Naive B cell (primary cell): ENCODE measurements around the gene HS2ST1. TPM values are rescaled to one million over a fixed set of nuclear protein-coding genes. Genes with fewer than 3 reads are reported as not detected.
A peak's percentile ranks its signal among the peaks of the same experiment; 100 is the strongest.
"Not testable (repeated sequence)": the region's sequence is repeated elsewhere in the genome, so short reads cannot be mapped to it uniquely, and the experiment has no call there.

Experiments used
- ATAC-seq, 2 donors: fragments of 150-1000 bp; cut with Tn5 transposase; 2 replicates each; pipeline ENCODE4 v1.10.0; 2021; ENCODE audit warnings: low read depth in 2 of 2, mild to moderate bottlenecking in 2 of 2, moderate library complexity in 2 of 2
- DNase-seq: peaks from one replicate; pipeline ENCODE4 v3.0.0; 2022
- H3K27ac Mint-ChIP-seq, 6 donors: one replicate each; pipeline ENCODE4 v1.8.0; 2020 to 2022; ENCODE audit warnings: mild to moderate bottlenecking in 6 of 6, mixed read lengths in 6 of 6, moderate library complexity in 5 of 6, inconsistent platforms in 2 of 6
- H3K27me3 Mint-ChIP-seq, 3 donors: one replicate each; pipeline ENCODE4 v1.8.0; 2021 to 2022; ENCODE audit warnings: mixed read lengths in 3 of 3, mild to moderate bottlenecking in 1 of 3
- H3K36me3 Mint-ChIP-seq, 2 donors: one replicate each; pipeline ENCODE4 v1.8.0; 2020 to 2022; ENCODE audit warnings: mixed read lengths in 2 of 2, inconsistent platforms in 1 of 2, mild to moderate bottlenecking in 1 of 2
- H3K4me1 Mint-ChIP-seq, 3 donors: one replicate each; pipeline ENCODE4 v1.8.0; 2020 to 2022; ENCODE audit warnings: mixed read lengths in 3 of 3, inconsistent platforms in 1 of 3, mild to moderate bottlenecking in 1 of 3, moderate library complexity in 1 of 3
- H3K4me3 Mint-ChIP-seq, 8 donors: one replicate each; pipeline ENCODE4 v1.8.0; 2020 to 2022; ENCODE audit warnings: mild to moderate bottlenecking in 8 of 8, mixed read lengths in 8 of 8, moderate library complexity in 8 of 8, inconsistent platforms in 2 of 8
- H3K9me3 Mint-ChIP-seq, 7 donors: one replicate each; pipeline ENCODE4 v1.8.0; 2020 to 2022; ENCODE audit warnings: mixed read lengths in 7 of 7, mild to moderate bottlenecking in 5 of 7, inconsistent platforms in 2 of 7, moderate library complexity in 1 of 7
- polyA plus RNA-seq, 6 donors: library from polyadenylated mRNA; unstranded; fragments of 300-500 nt; fragmentation: Illumina TruSeq; gene quantifications; one replicate each; pipeline ENCODE4 v1.2.3, GENCODE V29; 2021; ENCODE audit warnings: low read depth in 6 of 6

HS2ST1 gene
- polyA plus RNA-seq, 6 donors from 2014 or later: 14.4 to 23.4 (median 17.8) TPM

DNA sequence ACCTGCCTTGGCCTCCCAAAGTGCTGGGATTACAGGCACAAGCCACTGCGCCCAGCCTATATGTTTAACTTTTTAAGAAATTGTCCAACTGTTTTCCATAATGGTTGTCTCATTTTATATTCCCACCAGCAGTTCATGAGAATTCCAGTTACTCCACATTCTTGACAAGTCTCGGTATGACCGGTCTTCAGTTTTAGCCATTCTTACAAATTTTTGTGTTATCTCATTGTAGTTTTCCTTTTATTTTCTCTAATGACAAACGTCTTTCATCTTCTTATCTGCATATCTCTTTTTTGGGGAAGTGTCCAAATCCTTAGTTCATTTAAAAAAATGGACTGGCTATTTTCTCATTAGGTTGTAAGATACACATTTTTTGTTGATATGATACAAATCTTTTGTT lies 132.5 kb downstream of the HS2ST1 start:
- no peak for DNase-seq
- H3K9me3 Mint-ChIP-seq: peaks cover 0 to 8% (median 0%) of the 10 kb centered on the region in 7 donors
- peaks cover 22 to 35% (median 34%) of the 10 kb centered on the region in 3 donors for H3K4me1 Mint-ChIP-seq
- H3K4me3 Mint-ChIP-seq: no peak overlapping the region
- no peaks in the 10 kb centered on the region for H3K27me3 Mint-ChIP-seq
- peaks cover 0 to 9% of the 10 kb centered on the region in 2 donors for H3K36me3 Mint-ChIP-seq
- no peak for ATAC-seq
- peak overlapping the region in 1 of 6 donors; percentile 21 for H3K27ac Mint-ChIP-seq

DNA sequence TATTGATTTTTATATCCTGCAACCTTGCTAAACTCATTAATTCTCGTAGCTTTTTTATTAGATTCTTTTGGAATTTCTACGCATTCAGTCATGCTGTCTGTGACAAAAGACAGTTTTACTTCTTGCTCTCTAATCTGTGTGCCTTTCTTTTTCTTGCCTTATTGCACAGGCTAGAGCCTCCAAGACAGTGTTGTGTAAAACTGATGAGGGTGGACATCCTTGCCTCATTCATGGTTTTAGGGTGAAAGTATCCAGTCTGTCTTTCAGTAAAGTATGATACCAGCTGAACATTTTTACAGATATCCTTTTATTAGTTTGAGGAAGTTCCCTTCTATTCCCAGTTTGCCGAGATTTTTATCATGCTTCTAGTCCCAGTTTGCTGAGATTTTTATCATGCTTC lies 133.8 kb downstream of the HS2ST1 start:
- Mint-ChIP-seq H3K4me1 (peaks cover 26 to 36% (median 31%) of the 10 kb centered on the region in 3 donors), H3K36me3 (peaks cover 0 to 9% of the 10 kb centered on the region in 2 donors), H3K27ac (no peak overlapping the region), H3K27me3 (no peaks in the 10 kb centered on the region), H3K9me3 (peaks cover 0 to 8% (median 0%) of the 10 kb centered on the region in 7 donors), H3K4me3 (no peak overlapping the region)
- ATAC-seq: no peak
- no peak for DNase-seq

DNA sequence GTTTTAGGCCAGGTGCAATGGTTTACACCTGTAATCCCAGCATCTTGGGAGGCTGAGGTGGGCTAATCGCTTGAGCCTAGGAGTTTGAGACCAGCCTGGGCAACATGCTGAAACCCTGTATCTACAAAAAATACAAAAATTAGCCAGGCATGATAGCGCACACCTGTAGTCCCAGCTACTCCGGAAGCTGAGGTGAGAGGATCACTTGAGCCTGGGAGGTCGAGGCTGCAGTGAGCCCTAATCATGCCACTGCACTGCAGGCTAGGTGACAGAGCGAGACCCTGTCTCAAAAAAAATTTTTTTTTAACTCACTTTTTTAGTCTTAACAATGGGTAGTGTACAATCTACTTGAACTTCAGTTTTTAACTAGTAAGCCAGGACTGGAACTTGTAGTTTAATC lies 137.5 kb downstream of the HS2ST1 start:
- Mint-ChIP-seq H3K27me3 (no peaks in the 10 kb centered on the region), H3K27ac (peak overlapping the region in 2 of 6 donors; percentile 43 to 51), H3K9me3 (peaks cover 0 to 8% (median 3%) of the 10 kb centered on the region in 7 donors), H3K36me3 (peaks cover 8 to 9% of the 10 kb centered on the region in 2 donors), H3K4me1 (peaks cover 31 to 37% (median 33%) of the 10 kb centered on the region in 3 donors), H3K4me3 (peak overlapping the region in 4 of 8 donors; percentile 18 to 54 (median 29))
- ATAC-seq: peak in 1 of 2 donors; percentile 28
- DNase-seq: no peak

DNA sequence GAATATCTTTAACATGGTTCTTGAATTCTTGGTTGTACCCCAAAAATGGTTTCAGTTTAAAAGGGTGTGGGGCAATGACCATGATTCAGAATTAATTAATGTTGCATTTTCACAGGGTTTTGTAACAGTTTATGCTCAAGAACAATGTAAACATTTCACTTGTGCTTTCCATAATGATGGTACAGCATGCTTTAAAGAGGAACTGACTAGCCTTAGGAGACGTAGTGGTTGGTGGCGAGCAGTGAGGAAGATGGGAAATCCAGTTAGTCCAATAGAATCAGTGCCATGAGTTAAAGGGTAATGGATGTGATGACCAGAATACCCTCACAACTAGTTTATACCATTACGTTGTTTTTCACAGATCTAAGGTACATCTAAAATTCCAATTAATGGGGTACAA lies 138.0 kb downstream of the HS2ST1 start:
- Mint-ChIP-seq H3K9me3 (peaks cover 0 to 8% (median 3%) of the 10 kb centered on the region in 7 donors), H3K36me3 (peaks cover 8 to 9% of the 10 kb centered on the region in 2 donors), H3K27ac (peak overlapping the region in 1 of 6 donors; percentile 43), H3K4me3 (peak overlapping the region in 3 of 8 donors; percentile 18 to 35 (median 27)), H3K27me3 (no peaks in the 10 kb centered on the region), H3K4me1 (peaks cover 34 to 41% (median 37%) of the 10 kb centered on the region in 3 donors)
- ATAC-seq: no peak
- no peak for DNase-seq

DNA sequence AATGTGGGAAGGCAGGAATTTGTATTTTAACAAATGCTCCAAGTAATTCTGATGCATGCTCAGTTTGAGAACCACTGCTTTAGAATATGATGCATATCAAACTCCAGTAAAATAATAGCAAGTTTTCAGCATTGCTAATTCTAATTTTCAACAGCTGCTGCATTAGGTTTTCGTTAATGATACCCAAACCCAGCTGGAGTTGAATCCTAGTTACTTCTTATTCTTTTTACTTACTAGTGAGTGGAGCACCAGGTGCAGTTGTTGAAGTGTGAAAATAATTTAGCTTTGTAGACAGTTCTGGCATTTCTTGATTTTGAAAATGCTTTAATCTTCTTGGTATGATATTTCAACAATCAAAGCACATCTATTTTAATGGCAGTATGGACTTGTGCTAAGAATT lies 138.5 kb downstream of the HS2ST1 start:
- DNase-seq (no peak), ATAC-seq (no peak)
- H3K4me1 Mint-ChIP-seq: peaks cover 38 to 46% (median 42%) of the 10 kb centered on the region in 3 donors
- H3K27ac Mint-ChIP-seq: no peak overlapping the region
- peak overlapping the region in 1 of 8 donors; percentile 27 for H3K4me3 Mint-ChIP-seq
- H3K9me3 Mint-ChIP-seq: peaks cover 0 to 5% (median 3%) of the 10 kb centered on the region in 7 donors
- H3K27me3 Mint-ChIP-seq: no peaks in the 10 kb centered on the region
- peaks cover 4 to 8% of the 10 kb centered on the region in 2 donors for H3K36me3 Mint-ChIP-seq

DNA sequence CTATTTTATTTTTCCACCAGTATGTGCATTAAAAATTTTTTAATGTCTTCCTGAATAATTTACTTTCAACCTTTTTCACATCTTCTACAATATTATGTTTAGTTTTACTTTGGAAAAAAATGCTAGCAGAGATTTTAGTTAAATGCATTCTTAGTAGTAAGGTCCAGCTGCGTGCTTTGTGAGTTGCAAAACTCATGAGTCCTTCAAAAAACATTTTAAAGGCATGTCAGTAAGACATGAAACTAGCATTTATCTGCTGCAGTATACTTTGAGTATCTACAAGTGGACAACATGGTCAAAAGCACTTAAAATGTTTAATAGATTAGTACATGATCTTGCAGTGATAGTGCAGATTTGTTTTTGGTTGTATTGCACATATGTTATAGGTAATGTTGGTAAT lies 139.0 kb downstream of the HS2ST1 start:
- peaks cover 0 to 5% (median 0%) of the 10 kb centered on the region in 7 donors for H3K9me3 Mint-ChIP-seq
- H3K27ac Mint-ChIP-seq: no peak overlapping the region
- peaks cover 43 to 51% (median 47%) of the 10 kb centered on the region in 3 donors for H3K4me1 Mint-ChIP-seq
- H3K27me3 Mint-ChIP-seq: no peaks in the 10 kb centered on the region
- H3K36me3 Mint-ChIP-seq: peaks cover 0 to 8% of the 10 kb centered on the region in 2 donors
- no peak overlapping the region for H3K4me3 Mint-ChIP-seq
- DNase-seq (no peak), ATAC-seq (no peak)

DNA sequence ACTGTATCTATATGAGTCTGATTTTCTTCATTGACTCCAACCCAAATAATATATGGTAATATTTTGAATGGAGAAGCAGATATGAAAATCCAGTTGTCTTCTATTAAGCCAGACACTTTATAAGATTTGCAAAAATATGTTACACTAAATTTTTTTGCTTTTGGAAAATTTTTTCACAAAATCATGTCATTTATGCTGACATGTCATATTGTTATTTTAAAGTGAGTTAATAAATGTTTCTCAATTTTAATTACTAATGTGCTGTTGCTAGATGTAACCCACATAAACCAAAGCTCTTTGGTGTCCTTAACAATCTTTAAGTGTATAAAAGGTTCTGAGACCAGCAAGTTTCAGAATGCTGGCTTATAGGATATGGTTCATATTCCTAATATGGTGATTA lies 142.5 kb downstream of the HS2ST1 start:
- H3K4me1 Mint-ChIP-seq: peaks cover 61 to 71% (median 62%) of the 10 kb centered on the region in 3 donors
- H3K4me3 Mint-ChIP-seq: peak overlapping the region; percentile 80 to 96 (median 86)
- ATAC-seq (no peak), DNase-seq (no peak)
- peaks cover 0 to 5% (median 0%) of the 10 kb centered on the region in 7 donors for H3K9me3 Mint-ChIP-seq
- peaks cover 0 to 8% of the 10 kb centered on the region in 2 donors for H3K36me3 Mint-ChIP-seq
- H3K27ac Mint-ChIP-seq: peak overlapping the region; percentile 92 to 99 (median 96)
- H3K27me3 Mint-ChIP-seq: no peaks in the 10 kb centered on the region

DNA sequence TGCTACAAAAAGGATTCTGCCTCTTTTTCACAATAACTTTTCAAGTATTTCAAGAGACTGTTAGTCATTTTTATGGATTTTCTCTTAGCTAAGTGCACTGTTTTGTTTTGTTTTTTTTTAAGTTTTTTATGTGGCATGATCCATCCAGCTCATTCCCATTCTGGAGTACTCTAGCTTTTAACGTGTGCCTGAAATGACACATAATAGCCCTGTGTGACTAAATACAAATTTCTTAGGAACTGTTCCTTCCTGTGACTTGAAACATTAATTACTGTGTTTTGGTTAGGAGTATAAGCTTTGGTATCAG lies 143.9 kb downstream of the HS2ST1 start:
- DNase-seq: no peak
- H3K4me1 Mint-ChIP-seq: peaks cover 66 to 73% (median 68%) of the 10 kb centered on the region in 3 donors
- peak overlapping the region; percentile 80 to 96 (median 86) for H3K4me3 Mint-ChIP-seq

DNA sequence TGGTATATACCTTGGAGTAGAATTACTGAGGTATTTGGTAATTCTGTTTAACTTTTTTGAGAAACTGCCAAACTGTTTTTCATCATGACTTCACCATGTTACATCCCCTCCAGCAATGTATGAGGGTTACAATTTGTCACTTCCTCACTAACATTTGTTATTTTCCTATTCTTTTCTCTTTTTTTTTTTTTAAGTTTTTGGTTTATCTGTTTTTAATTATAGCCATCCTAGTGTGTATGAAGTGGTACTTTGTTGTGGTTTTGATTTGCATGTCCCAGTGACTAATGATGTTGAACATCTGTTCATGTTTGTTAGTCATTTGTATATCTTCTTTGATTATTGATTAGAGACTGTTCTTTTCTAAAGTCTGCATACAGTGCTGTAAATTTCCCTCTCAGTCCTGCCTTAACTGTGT lies 147.3 kb downstream of the HS2ST1 start:
- H3K27ac Mint-ChIP-seq: peak overlapping the region; percentile 70 to 97 (median 76)

More for the DNA sequence above, 143.9 kb downstream of the HS2ST1 start:
- peaks cover 0 to 10% (median 7%) of the 10 kb centered on the region in 7 donors for H3K9me3 Mint-ChIP-seq
- no peak for ATAC-seq
- H3K36me3 Mint-ChIP-seq: peaks cover 5 to 15% of the 10 kb centered on the region in 2 donors
- H3K27ac Mint-ChIP-seq: peak overlapping the region; percentile 92 to 99 (median 96)
- H3K27me3 Mint-ChIP-seq: no peaks in the 10 kb centered on the region

DNA sequence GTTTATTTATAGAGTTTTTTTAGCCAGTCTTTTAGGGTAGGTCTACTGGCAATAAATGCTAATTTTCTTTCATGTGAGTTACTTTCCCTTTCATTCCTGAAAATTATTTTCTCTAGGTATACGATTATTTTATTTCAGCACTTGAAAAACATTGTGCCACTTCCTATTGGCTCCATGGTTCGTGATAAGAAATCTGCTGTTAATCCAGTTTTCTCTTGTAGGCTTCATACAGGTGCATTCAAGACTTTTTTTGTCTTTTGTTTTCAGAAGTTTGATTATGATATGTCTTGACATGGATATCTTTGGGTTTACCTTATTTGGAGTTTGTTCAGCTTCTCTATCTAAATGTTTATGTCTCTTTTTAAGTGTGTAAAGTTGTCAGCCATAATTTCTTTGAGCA lies 148.3 kb downstream of the HS2ST1 start:
- peaks cover 10 to 14% of the 10 kb centered on the region in 2 donors for H3K36me3 Mint-ChIP-seq
- ATAC-seq (no peak), DNase-seq (no peak)
- H3K27ac Mint-ChIP-seq: peak overlapping the region; percentile 38 to 97 (median 73)
- peak overlapping the region in 6 of 8 donors; percentile 47 to 87 (median 64) for H3K4me3 Mint-ChIP-seq
- no peaks in the 10 kb centered on the region for H3K27me3 Mint-ChIP-seq
- peaks cover 9 to 21% (median 15%) of the 10 kb centered on the region in 7 donors for H3K9me3 Mint-ChIP-seq
- peaks cover 62 to 88% (median 71%) of the 10 kb centered on the region in 3 donors for H3K4me1 Mint-ChIP-seq

More for the DNA sequence above, 147.3 kb downstream of the HS2ST1 start:
- H3K4me1 Mint-ChIP-seq: peaks cover 66 to 86% (median 69%) of the 10 kb centered on the region in 3 donors
- peaks cover 4 to 15% (median 11%) of the 10 kb centered on the region in 7 donors for H3K9me3 Mint-ChIP-seq
- DNase-seq: peak; percentile 40
- peak; percentile 39 to 41 for ATAC-seq
- peak overlapping the region; percentile 35 to 87 (median 61) for H3K4me3 Mint-ChIP-seq
- H3K36me3 Mint-ChIP-seq: peaks cover 10 to 14% of the 10 kb centered on the region in 2 donors
- no peaks in the 10 kb centered on the region for H3K27me3 Mint-ChIP-seq

DNA sequence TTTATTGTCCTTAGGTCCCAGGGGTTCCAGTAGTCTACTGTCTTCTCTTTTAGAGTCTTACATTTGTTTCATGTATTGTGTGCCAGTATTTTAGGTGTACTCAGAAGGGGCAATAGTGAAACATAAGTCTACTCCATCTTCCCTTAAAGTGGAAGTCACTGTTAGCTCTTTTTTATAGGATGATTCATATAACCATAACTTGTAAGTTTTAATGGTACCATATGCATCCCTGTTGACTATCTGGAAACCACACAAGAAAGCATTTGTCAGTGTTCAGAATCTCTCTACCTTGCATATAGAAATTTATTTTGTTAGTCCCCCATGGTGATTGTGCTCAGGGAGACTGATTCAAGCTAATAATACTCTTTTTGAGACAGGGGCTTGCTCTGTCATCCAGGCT lies 149.9 kb downstream of the HS2ST1 start:
- H3K4me3 Mint-ChIP-seq: peak overlapping the region in 2 of 8 donors; percentile 32 to 52
- DNase-seq: no peak
- H3K4me1 Mint-ChIP-seq: peaks cover 63 to 84% (median 72%) of the 10 kb centered on the region in 3 donors
- peaks cover 9 to 21% (median 15%) of the 10 kb centered on the region in 7 donors for H3K9me3 Mint-ChIP-seq
- no peaks in the 10 kb centered on the region for H3K27me3 Mint-ChIP-seq
- peaks cover 10 to 14% of the 10 kb centered on the region in 2 donors for H3K36me3 Mint-ChIP-seq
- H3K27ac Mint-ChIP-seq: peak overlapping the region; percentile 17 to 92 (median 62)
- no peak for ATAC-seq

DNA sequence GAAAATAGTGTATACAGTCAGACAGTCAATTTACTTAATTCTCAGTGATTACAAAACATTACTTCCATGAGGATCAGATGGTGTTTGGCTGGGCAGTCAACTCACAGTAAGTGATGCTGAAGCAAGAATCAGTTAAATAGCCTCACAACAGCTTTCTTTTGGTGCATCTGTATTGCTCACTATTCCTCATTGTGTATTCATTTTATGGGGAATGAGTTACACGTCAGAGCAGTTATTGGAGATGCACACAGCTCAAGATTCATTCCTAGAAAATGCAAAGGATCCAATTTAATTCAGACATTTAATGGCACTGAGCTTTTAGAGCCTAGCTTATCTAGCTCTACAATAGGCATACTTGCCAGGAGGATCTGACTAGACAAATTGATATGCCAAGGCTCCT lies 150.6 kb downstream of the HS2ST1 start:
- DNase-seq (no peak), ATAC-seq (no peak)
- Mint-ChIP-seq H3K27me3 (no peaks in the 10 kb centered on the region), H3K27ac (peak overlapping the region in 3 of 6 donors; percentile 29 to 92 (median 82)), H3K36me3 (peaks cover 10 to 14% of the 10 kb centered on the region in 2 donors), H3K4me3 (peak overlapping the region in 2 of 8 donors; percentile 20 to 65), H3K9me3 (peaks cover 9 to 21% (median 15%) of the 10 kb centered on the region in 7 donors), H3K4me1 (peaks cover 59 to 77% (median 69%) of the 10 kb centered on the region in 3 donors)

DNA sequence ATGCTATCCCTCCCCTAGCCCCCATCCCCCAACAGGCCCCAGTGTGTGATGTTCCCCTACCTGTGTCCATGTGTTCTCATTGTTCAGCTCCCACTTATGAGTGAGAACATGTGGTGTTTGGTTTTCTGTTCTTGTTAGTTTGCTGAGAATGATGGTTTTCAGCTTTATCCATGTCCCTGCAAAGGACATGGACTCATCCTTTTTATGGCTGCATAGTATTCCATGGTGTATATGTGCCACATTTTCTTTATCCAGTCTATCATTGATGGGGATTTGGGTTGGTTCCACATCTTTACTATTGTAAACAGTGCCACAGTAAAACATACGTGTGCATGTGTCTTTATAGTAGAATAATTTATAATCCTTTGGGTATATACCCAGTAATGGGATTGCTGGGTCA lies 152.3 kb downstream of the HS2ST1 start:
- Mint-ChIP-seq H3K4me1 (peaks cover 51 to 69% (median 65%) of the 10 kb centered on the region in 3 donors), H3K36me3 (peaks cover 10 to 14% of the 10 kb centered on the region in 2 donors), H3K9me3 (peaks cover 9 to 21% (median 15%) of the 10 kb centered on the region in 7 donors)
- not testable (repeated sequence) for H3K27ac Mint-ChIP-seq, H3K27me3 Mint-ChIP-seq, ATAC-seq, DNase-seq, H3K4me3 Mint-ChIP-seq

DNA sequence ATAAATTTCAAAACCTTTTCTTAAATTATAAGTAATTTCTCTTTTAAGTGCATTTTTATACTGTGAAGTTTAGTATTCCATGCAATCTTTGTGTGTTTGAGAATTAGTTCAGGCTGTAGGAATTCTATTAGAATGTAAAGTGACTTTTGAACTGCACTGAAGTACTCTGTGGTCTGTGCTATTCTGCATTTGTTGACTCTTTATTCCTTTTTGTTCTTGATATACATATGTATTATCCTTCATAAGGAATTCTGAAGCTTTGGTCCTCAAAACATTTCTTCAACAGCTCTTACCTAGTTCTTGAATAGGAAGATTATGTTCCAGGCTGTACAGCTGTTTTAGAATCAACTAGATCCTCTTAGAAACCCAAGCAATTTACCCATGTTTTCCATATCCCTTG lies 158.0 kb downstream of the HS2ST1 start:
- DNase-seq (no peak), ATAC-seq (no peak)
- Mint-ChIP-seq H3K9me3 (peaks cover 0 to 6% (median 0%) of the 10 kb centered on the region in 7 donors), H3K27me3 (no peaks in the 10 kb centered on the region), H3K36me3 (peaks cover 0 to 16% of the 10 kb centered on the region in 2 donors), H3K4me3 (no peak overlapping the region), H3K27ac (no peak overlapping the region), H3K4me1 (peaks cover 13 to 24% (median 18%) of the 10 kb centered on the region in 3 donors)
